T47D (cell line): ENCODE data around the gene DAB2IP.

Experiments
- DNase-seq, 2 experiments: peaks; one replicate each; pipeline versions ENCODE4 v3.0.0 to v3.0.0-alpha.2; 2011 to 2012; ENCODE audit warnings: low read depth in 1 of 2, low spot score in 1 of 2
- JUND ChIP-seq: IDR thresholded peaks from 2 replicates; pipeline ENCODE4 v1.6.1; 2012; ENCODE audit warnings: low read depth
- in situ Hi-C: cut with HindIII; loops from 2 replicates; pipeline ENCODE4 v1.10.0; 2016; ENCODE audit warnings: low sequenced_read_pairs, low pct_unique_long_range_greater_than_20kb

Gene DAB2IP

DNA sequence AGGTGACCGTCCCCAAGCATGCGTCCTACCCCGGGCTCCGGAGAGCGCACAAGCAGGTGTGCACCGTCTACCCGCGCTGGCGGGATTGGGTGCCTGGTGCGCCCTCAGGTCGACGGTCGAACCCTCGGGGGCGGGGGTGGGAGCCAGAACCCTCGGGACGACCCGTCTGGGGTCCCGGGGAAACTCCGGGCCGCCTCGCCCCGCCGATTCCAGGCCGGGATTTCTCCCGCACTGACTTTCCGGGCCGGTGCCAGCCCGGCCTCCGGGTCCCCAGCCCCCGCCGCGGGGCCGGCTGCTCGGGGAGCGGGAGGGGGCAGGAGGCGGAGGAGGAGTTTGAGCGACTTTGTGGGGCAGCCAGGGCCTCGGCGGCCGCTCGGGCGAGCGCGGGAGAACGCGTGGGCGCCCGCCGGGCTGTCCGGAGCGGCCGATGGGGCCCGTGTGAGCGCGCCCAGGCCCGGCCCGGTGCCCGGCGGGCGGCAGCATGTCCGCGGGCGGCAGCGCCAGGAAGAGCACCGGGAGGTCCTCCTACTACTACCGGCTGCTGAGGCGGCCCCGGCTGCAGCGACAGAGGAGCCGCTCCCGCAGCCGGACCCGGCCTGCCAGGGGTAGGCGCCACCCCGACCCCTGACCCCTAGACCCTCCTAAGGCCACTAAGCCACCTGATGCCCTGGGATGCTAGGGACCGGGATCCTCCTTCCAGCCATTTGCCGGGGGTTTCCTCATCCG lies at the start of gene DAB2IP:
Gene DAB2IP, plus strand, starts transcription at position 340 of the 726 bp plus-strand sequence. Its CDS starts 142 bp downstream, at position 482.
- in situ Hi-C loops: no loop called here
- no peak for TF ChIP-seq JUND
- DNase-seq: peak in 1 of 2 experiments; percentile 72

DNA sequence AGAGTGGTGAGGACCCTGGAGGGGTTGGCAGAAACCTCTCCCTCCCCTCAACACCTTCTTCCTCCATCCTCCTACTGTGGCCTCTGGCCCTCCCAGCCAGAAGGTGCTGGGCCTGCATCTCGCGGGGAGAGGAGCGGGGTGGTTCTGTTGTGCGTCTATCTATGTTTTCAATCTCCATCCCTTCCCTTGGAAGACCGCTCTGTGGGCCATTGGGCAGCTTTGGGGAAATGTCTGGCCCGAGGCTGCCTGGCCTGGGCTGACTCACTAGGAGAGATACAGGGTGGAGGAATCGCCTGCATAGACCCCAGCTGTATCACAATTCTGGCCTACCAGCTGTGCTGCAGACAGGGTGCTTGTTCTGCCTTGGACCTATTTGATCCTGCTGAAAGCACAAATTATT lies 48.4 kb upstream of the DAB2IP start:
- no peak for DNase-seq
- in situ Hi-C loops: no loop called here
- TF ChIP-seq JUND: no peak

DNA sequence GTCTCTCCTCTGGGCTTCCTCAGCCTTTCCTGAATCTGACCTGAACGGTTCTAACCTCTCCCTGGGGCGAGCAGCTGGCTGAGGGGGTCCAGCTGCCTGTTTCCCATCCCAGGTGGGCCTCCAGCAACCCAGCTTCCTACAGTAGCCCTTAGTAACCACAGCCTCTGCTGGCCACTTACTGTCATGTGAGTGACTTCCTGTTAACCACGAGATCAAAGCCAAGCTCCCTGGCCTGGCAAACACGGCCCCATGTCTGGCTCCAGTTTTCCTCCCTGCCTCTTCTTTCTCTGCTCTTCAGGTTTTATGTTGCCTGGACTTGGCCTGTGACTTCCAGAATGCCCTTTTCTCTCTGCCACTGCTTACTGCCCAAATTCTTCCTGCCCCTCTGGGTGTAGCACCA lies 47.2 kb upstream of the DAB2IP start:
- no peak for DNase-seq
- in situ Hi-C loops: no loop called here
- no peak for TF ChIP-seq JUND

DNA sequence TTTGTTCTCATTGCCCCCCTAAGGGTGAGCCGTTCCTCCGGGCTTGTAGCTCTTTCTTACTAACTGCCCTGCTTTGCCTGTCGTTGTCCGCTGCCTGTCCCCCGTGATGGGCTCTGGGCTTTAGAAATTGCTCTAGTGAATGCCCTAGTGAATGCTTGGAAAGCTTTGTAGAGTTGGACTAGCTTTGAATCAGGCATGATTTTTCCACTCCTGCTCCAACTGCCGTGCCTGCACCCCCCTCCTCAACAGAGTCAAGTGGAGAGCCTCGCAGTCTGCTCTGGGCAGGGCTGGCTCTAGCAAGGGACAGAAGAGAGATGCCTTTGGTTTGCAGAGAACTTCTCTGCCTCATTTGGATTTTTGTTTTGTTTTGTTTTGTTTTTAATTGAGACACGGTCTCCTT lies 46.8 kb upstream of the DAB2IP start:
- TF ChIP-seq JUND: no peak
- DNase-seq: no peak
- in situ Hi-C loops: no loop called here

DNA sequence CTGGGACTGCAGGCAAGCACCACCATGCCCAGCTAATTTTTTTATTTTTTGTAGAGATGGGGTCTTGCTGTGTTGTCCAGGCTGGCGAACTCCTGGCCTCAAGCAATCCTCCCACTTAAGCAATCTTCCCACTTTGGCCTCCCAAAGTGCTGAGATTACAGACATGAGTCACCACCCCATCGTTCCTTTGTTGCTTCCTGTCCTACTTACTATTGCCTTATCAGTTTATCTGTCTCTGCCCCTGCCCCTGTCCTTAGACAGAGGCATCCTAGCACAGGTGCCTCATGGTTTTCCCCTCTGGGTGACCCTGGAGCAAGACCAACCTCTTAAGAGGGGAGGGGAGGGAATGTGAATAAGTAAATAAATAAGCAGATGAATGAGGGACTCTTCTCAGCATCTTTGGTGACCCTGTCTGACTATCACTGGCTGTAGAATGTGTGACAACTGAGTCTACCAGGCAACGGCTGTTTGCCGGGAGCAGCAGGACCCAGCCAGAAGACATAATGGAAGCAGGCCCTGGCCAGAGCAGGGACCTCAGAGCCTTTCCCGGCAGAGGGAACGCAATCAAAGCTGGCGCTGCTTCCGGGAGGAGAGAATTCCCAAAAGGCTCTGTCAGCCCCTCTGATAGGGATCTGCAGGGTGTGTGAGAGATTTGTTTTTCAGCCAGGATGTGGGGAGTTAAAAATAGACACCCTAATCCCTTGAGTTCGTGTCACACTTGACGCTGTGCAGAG lies 43.8 kb upstream of the DAB2IP start:
- no peak for TF ChIP-seq JUND
- in situ Hi-C loops: no loop called here
- no peak for DNase-seq

DNA sequence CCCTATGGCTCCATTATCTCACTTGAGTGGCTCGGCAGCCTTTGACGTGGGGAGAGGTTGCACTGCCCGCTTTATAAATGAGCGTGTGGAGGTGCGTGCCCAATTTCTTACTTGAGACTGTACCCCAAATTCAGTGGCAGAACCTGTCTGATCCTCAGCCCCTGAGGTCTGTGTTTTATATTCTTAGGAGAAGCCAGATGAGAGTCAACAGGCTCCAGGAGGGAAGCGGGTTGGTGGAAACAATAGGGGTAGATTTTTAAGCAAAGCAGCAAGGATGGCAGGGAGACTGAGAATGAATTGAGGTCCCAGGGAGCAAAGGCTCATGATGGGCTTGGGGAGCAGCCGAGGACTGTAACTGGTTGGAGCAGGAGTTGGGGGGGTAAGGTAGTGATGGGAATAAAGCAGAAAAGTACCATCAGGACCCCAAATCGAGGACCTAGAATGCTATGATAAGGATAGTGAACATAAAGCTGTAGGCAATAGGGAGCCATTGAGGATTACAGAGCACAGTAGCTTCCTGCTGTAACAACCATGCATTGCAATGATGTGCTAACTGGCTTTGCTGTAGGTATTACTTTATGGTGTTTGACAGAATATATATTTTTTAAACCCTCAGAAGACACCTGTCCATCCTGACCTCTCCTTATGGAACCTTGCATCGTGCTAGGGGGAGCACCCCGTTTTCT lies 43.1 kb upstream of the DAB2IP start:
- in situ Hi-C loops: no loop called here
- TF ChIP-seq JUND: no peak
- no peak for DNase-seq

DNA sequence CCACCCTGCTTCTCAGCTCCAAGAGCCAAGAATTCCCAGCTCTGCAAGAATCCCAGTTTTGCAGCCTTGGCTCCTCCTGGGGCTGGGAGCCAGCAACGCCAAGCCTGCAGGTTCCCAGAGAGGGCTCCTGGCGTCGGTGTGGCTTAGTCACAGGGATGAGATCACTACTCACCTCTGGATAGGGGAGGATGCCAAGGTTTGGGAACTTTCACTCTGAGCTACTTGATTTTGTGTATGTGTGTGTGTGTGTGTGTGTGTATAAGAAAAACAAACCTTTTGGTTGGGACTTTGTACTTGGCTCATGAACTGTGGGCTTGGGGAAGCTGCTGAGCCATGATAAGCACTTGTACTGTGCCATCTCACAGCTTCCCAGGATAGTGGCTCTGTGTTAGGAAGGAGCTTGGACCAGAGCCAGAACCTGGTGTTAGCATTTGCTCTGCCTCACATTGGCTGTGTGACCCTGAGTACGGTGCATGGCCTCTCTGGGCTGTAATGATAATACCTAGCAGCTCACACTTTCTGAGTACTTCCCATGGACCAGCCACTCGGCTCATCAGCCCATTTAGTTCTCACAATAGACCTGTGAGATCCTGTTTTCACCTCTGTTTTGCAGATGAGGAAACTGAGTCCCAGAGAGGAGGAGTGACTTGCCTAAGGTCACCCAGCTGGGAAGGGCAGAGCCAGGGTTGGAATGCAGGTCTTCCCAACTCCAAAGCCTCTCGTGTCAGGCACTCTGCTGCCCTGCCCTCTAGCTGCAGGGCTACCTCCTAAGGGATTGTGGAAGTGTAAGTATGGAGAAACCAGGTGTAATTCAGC lies 41.4 kb upstream of the DAB2IP start:
- in situ Hi-C loops: no loop called here
- DNase-seq: peak; percentile 67 to 84
- no peak for TF ChIP-seq JUND

DNA sequence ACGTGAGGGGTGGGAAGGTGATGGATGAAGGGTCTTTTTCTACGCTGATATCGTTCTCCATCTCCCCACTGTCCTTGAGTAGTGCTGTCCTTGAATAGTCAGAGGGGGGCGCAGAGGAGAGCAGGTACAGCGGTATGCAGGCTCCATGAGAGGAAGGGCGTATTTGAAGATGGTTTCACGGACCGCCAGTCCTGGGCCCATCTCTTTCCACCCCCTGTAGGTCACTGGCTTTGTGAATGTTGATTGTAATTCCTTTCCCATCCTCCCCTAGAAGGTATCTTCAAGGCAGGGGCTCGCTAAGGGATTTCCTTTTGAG lies 40.8 kb upstream of the DAB2IP start:
- TF ChIP-seq JUND: no peak
- no peak for DNase-seq
- in situ Hi-C loops: no loop called here

DNA sequence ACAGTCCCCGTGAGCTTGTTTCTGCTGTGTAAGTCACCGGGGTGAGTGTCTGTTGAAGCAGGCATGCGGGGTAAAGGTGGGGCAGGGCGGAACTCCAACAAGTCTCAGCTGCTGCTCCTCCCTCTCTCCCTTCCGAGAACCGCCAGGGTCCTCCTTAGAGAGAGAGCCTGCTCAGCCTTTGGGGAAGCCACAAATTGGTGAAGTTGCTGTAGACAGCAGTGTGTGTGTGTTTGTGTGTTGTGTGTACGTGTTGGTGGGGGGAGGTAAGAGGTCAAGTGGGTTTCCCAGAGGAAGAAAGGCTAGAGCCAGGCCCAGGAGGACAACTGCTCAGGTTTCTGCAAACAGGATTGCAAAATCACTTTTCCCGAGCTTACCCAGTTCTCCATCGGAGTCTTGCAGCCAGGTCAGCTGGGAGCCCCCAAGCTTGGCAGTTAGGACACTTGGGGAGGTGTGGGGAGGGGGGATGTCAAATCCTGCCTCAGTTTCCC lies 38.9 kb upstream of the DAB2IP start:
- no peak for TF ChIP-seq JUND
- in situ Hi-C loops: no loop called here
- no peak for DNase-seq

DNA sequence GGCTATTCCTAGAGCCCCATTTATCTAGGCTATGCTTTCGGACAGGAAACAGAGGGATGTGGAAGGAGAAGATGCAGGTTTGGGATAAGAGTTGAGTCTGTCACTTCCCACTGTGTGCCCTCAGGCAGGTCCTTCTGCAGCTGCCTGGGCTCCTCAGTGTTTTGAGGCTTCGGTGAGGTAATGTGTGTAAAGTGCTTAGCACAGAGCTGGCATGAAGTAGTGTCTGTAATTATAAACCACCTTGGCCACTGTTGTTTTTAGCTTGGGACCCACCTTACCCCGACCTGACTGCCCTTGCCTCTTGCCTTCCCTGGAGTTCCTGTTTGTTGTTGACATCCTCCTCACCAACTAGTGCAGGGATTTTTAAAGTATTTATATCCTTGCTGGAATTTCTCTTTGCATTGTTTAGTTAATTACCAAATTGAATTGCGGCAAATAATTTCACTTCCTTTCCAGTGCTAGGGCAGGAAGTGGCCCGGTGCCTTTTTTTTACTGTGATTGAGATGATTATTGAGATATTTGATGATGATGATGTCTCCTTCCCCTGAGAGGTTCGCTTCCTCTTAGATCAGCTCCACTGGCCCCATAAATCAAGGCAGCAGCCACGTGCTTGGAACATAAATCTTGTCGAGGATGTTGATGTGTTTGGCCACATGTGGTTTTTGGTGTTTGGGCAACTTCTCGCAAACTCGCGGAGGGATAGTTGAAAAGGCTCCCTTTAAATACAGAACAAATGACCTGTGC lies 38.3 kb upstream of the DAB2IP start:
- in situ Hi-C loops: no loop called here
- TF ChIP-seq JUND: no peak
- DNase-seq: peak; percentile 65 to 87

DNA sequence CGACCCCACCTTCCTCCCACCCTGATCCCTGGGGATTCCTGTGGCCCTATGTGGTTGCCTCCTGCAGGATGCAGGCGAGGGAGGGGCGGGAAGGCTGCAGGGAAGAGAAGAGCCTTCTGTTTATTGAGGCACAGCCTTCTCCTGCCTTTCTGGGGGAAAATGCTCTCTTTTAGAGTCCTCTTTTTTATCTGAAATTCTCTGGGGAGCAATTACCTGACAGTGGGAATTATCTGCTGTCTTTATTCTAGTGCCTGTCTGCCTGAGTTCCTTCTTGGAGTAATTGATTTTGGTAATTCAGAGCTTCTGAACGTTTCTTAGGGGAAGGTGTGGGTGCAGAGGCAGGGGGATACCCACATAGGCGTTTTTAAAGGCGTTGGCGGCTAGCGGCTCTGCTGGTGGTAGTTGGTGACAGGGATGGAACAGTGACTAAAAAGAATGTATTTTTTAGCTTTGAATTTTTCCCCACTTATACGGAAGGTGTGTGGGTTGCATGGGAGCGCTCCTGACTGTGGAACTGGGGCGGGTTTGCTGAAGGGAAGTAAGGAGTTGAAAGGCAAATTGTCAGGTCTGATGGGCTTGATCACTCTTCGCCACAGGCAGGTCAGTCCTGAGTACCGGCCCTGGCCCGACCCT lies 35.2 kb upstream of the DAB2IP start:
- in situ Hi-C loops: no loop called here
- DNase-seq: no peak
- TF ChIP-seq JUND: no peak
